ENCODE results near the gene CCL21. TPM values are rescaled to one million over a fixed set of nuclear protein-coding genes. Genes with fewer than 3 reads are reported as not detected.
A peak's percentile ranks its signal among the peaks of the same experiment; 100 is the strongest.

The CCL21 gene
- total RNA-seq, 1 experiment from 2014 or later, result not detected

DNA sequence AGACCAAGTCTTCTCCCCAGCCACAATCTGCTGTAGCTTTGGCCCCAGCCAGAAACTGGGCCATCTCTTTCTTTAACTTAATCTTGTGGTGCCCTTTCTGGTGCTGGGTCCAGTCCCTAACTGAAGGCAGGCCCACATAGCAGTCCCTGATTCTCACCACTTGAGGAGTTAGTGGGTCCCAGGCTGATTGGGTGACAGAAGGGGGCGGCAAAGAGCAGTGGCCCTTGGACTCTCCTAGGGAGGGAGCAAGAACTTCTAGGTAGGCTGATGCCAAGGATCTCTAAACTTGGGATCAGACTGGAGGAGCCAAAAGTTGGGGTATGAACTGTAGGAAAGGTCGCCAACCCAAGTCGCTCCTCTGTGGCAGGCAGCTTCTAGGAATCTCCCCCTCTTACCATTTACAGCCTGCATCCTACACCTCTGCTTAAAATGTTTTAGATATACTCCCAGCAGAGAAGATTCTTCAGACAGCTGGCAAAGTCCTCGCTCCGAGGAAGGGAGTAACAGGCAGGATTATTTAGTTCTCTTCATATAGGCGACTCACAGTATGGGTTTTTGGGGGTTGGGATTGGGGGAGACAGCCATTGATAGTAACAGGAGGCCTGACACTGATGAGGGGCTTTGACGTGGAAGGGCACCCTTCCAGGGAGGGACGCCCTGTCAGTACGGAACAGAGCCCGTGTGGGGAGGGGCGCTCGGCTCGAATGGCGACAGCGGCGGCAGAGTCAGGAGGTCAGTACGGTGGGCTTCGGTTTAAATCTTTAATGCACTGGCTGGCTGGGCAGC is 45.5 kb downstream of the CCL21 start:
- intact Hi-C loops (cut with micrococcal nuclease; ENCODE audit: unreplicated experiment), result loop anchor here (1.0 to 2.0 kb wide), 2 partner anchors 12 to 18 kb away; partner anchors contain the start of genes GALT and IL11RA

DNA sequence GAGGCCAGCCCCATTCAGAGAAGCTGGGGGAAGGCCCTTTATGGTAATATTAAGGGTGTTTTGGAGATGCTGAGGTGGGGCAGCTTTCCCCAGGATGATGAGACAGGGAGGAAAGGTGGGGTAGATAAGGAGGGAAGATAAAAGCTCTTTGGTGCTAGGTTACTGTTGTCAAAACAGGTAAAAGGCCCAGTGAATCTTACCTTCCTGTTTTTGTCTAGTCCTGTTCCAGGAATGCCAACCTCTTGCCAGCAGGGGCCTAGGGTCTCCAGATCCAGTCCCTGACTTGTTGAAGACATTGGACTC is 46.7 kb downstream of the CCL21 start:
- CTCF ChIA-PET, result no interaction called here
- intact Hi-C loops (cut with micrococcal nuclease; ENCODE audit: unreplicated experiment), result no loop called here
- Mint-ChIP-seq H3K4me1 (ENCODE audit: low read depth, unreplicated experiment) (peaks cover 28% of the 10 kb centered on the region), H3K36me3 (ENCODE audit: insufficient read depth, unreplicated experiment) (no peaks in the 10 kb centered on the region), H3K27ac (ENCODE audit: unreplicated experiment) (peak overlapping the region; percentile 56), H3K27me3 (ENCODE audit: insufficient read depth, unreplicated experiment) (no peaks in the 10 kb centered on the region), H3K9me3 (ENCODE audit: unreplicated experiment) (no peaks in the 10 kb centered on the region), H3K4me3 (ENCODE audit: unreplicated experiment) (no peak overlapping the region)
- Histone ChIP-seq H3K27me3 (replicated peaks; ENCODE audit: control insufficient read depth, insufficient read depth, low read length) (no peaks in the 10 kb centered on the region), H3K36me3 (ENCODE audit: control insufficient read depth, insufficient read depth, low read length) (no peaks in the 10 kb centered on the region), H3K9me3 (no peaks in the 10 kb centered on the region), H3K4me1 (peaks cover 15% of the 10 kb centered on the region), H3K4me3 (ENCODE audit: low read depth, low read length) (no peak overlapping the region)
- DNase-seq, result no peak
- TF ChIP-seq, protein P1, sequence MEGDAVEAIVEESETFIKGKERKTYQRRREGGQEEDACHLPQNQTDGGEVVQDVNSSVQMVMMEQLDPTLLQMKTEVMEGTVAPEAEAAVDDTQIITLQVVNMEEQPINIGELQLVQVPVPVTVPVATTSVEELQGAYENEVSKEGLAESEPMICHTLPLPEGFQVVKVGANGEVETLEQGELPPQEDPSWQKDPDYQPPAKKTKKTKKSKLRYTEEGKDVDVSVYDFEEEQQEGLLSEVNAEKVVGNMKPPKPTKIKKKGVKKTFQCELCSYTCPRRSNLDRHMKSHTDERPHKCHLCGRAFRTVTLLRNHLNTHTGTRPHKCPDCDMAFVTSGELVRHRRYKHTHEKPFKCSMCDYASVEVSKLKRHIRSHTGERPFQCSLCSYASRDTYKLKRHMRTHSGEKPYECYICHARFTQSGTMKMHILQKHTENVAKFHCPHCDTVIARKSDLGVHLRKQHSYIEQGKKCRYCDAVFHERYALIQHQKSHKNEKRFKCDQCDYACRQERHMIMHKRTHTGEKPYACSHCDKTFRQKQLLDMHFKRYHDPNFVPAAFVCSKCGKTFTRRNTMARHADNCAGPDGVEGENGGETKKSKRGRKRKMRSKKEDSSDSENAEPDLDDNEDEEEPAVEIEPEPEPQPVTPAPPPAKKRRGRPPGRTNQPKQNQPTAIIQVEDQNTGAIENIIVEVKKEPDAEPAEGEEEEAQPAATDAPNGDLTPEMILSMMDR (IDR thresholded peaks at IDR 0.05; ENCODE audit: insufficient read depth in 1 of 2, low read depth in 1 of 2, low read length in 1 of 2, severe bottlenecking in 1 of 2, unreplicated experiment in 1 of 2), result no peak
- POLR2A ChIA-PET, result interaction anchor here (0.5 kb wide), 1 partner anchor 191 kb away, joined by 3 read pairs; no protein-coding TSS in a partner anchor
- no TSS peak for BruUV-seq (replicated peaks)

More for the DNA sequence above, 45.5 kb downstream of the CCL21 start:
- H3K36me3 ChIP-seq (ENCODE audit: control insufficient read depth, insufficient read depth, low read length), result no peaks in the 10 kb centered on the region
- no peak overlapping the region for H3K27ac Mint-ChIP-seq (ENCODE audit: unreplicated experiment)
- no TSS peak for BruUV-seq (replicated peaks)
- no peaks in the 10 kb centered on the region for H3K36me3 Mint-ChIP-seq (ENCODE audit: insufficient read depth, unreplicated experiment)
- no peak overlapping the region for H3K4me3 ChIP-seq (ENCODE audit: low read depth, low read length)
- no peaks in the 10 kb centered on the region for H3K9me3 ChIP-seq
- H3K4me1 Mint-ChIP-seq (ENCODE audit: low read depth, unreplicated experiment), result peaks cover 28% of the 10 kb centered on the region
- H3K9me3 Mint-ChIP-seq (ENCODE audit: unreplicated experiment), result no peaks in the 10 kb centered on the region
- DNase-seq, result peak; percentile 68 to 72
- H3K27me3 ChIP-seq (replicated peaks; ENCODE audit: control insufficient read depth, insufficient read depth, low read length), result no peaks in the 10 kb centered on the region
- no peaks in the 10 kb centered on the region for H3K27me3 Mint-ChIP-seq (ENCODE audit: insufficient read depth, unreplicated experiment)
- ChIA-PET POLR2A (no interaction called here), CTCF (interaction anchor here (1.2 kb wide), 2 partner anchors 18 to 27 kb away, joined by 5 to 9 read pairs; partner anchors contain the start of genes GALT and SIGMAR1)
- H3K4me3 Mint-ChIP-seq (ENCODE audit: unreplicated experiment), result peak overlapping the region; percentile 81
- H3K4me1 ChIP-seq, result peaks cover 15% of the 10 kb centered on the region
- TF ChIP-seq, protein P1 (IDR thresholded peaks at IDR 0.05; ENCODE audit: insufficient read depth in 1 of 2, low read depth in 1 of 2, low read length in 1 of 2, severe bottlenecking in 1 of 2, unreplicated experiment in 1 of 2), result peak; percentile 38 to 78

DNA sequence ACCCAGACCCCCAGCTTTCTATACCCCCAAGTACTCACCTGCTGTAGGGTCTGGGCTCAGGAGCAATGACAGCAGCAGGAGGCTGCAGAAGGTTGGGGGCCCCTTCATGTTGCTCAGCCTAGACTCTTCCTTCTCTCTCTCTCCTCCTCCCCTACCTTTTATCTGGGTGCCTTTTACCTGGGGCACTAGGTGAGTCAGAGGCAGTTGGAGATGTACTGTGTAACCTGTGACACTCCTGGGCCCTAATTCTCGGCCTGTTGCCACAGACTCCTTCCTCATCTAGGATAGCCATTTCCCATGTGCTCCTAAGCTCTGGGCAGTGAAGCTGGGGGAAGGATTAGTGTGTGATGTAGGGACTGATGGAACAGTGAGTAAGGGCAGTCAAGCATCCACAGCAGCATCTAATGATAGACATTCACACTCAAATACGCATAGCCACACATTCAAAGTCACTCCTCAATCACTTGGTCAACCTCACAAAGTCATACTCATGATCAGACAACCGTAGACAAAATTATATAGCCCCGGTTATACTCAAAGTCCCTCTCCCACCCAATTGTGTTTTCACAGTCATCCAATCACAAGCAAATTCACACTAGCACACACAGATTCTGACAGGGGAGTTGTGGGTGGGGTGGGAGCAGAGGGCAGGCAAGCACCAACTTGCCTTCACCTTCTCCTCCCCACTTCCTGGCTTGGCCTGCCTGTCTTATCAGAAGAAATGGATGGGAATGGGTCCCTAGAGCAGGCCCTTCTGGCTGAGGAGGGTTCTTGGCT is 47.2 kb downstream of the CCL21 start, which contains the start of gene CCL27:
CCL27 (minus strand) TSS at position 132 of the 777 bp plus-strand sequence; CDS start at position 108, 24 bp downstream.
- no peak within 1 kb of the TSS for H3K4me3 Mint-ChIP-seq (ENCODE audit: unreplicated experiment)
- no peak for DNase-seq
- peak within 1 kb of the TSS; percentile 56 for H3K27ac Mint-ChIP-seq (ENCODE audit: unreplicated experiment)
- H3K36me3 ChIP-seq (ENCODE audit: control insufficient read depth, insufficient read depth, low read length), result no peaks in the 10 kb centered on the region
- H3K9me3 Mint-ChIP-seq (ENCODE audit: unreplicated experiment), result no peaks in the 10 kb centered on the region
- H3K36me3 Mint-ChIP-seq (ENCODE audit: insufficient read depth, unreplicated experiment), result no peaks in the 10 kb centered on the region
- H3K4me3 ChIP-seq (ENCODE audit: low read depth, low read length), result no peak within 1 kb of the TSS
- no peaks in the 10 kb centered on the region for H3K27me3 Mint-ChIP-seq (ENCODE audit: insufficient read depth, unreplicated experiment)
- BruUV-seq (replicated peaks), result no TSS peak
- H3K27me3 ChIP-seq (replicated peaks; ENCODE audit: control insufficient read depth, insufficient read depth, low read length), result no peaks in the 10 kb centered on the region
- peaks cover 15% of the 10 kb centered on the region for H3K4me1 ChIP-seq
- ChIA-PET POLR2A (interaction anchor here (0.5 kb wide), 1 partner anchor 190 kb away, joined by 3 read pairs; no protein-coding TSS in a partner anchor), CTCF (interaction anchor here (0.7 kb wide), 1 partner anchor 460 kb away, joined by 3 read pairs; no protein-coding TSS in a partner anchor)
- no peaks in the 10 kb centered on the region for H3K9me3 ChIP-seq
- H3K4me1 Mint-ChIP-seq (ENCODE audit: low read depth, unreplicated experiment), result peaks cover 28% of the 10 kb centered on the region
- TF ChIP-seq, protein P1 (IDR thresholded peaks at IDR 0.05; ENCODE audit: insufficient read depth in 1 of 2, low read depth in 1 of 2, low read length in 1 of 2, severe bottlenecking in 1 of 2, unreplicated experiment in 1 of 2), result no peak
- intact Hi-C loops (cut with micrococcal nuclease; ENCODE audit: unreplicated experiment), result no loop called here
